ENCODE data around the gene MAP3K5.
A peak's percentile ranks its signal among the peaks of the same experiment; 100 is the strongest.

MAP3K5 gene

GRCh38 chr6:136742125-136742524, 50.2 kb downstream of the MAP3K5 start:
- DNase-seq: no peak

- no peak for DNase-seq
Measured at GRCh38 chr6:136740050-136740974, 52.0 kb downstream of the MAP3K5 start.

- DNase-seq: no peak
Measured at GRCh38 chr6:136739501-136739900, 52.8 kb downstream of the MAP3K5 start.

GRCh38 chr6:136739071-136739470, 53.2 kb downstream of the MAP3K5 start:
- no peak for DNase-seq

- DNase-seq: no peak
Measured at GRCh38 chr6:136738692-136739057, 53.6 kb downstream of the MAP3K5 start.

- DNase-seq: peak; percentile 38
Measured at GRCh38 chr6:136737871-136738691, 54.2 kb downstream of the MAP3K5 start.

- DNase-seq: no peak
Measured at GRCh38 chr6:136737374-136737844, 54.9 kb downstream of the MAP3K5 start.

GRCh38 chr6:136736281-136736960, 55.9 kb downstream of the MAP3K5 start:
- peak; percentile 54 for DNase-seq

GRCh38 chr6:136734977-136735376, 57.3 kb downstream of the MAP3K5 start:
- no peak for DNase-seq

GRCh38 chr6:136732889-136733288, 59.4 kb downstream of the MAP3K5 start:
- DNase-seq: no peak

- no peak for DNase-seq
Measured at GRCh38 chr6:136729832-136730231, 62.4 kb downstream of the MAP3K5 start.

GRCh38 chr6:136728976-136729515, 63.2 kb downstream of the MAP3K5 start:
- DNase-seq: no peak

- DNase-seq: no peak
Measured at GRCh38 chr6:136728033-136728939, 64.0 kb downstream of the MAP3K5 start.

- DNase-seq: no peak
Measured at GRCh38 chr6:136726837-136727557, 65.3 kb downstream of the MAP3K5 start.

GRCh38 chr6:136725124-136725523, 67.2 kb downstream of the MAP3K5 start:
- no peak for DNase-seq

- DNase-seq: no peak
Measured at GRCh38 chr6:136723780-136724179, 68.5 kb downstream of the MAP3K5 start.

- DNase-seq: no peak
Measured at GRCh38 chr6:136721467-136721866, 70.8 kb downstream of the MAP3K5 start.

GRCh38 chr6:136720045-136720770, 72.1 kb downstream of the MAP3K5 start:
- DNase-seq: no peak

- DNase-seq: peak; percentile 21
Measured at GRCh38 chr6:136719280-136720044, 72.8 kb downstream of the MAP3K5 start.
